Left lung (tissue), 10 donors: ENCODE data around the gene RBPJL. TPM values are rescaled to one million over a fixed set of nuclear protein-coding genes. Genes with fewer than 3 reads are reported as not detected.

Experiments used
- ATAC-seq: fragments of 200-7000 bp; cut with Tn5 transposase; one replicate; pipeline ENCODE4 v1.9.1; 2020; ENCODE audit warnings: moderate library complexity
- DNase-seq, 4 donors: peaks; one replicate each; pipeline ENCODE4 v3.0.0-alpha.2; 2013 to 2020
- H3K27ac ChIP-seq, 2 donors: fragments of 200-600 bp; sonication (generic) in 1 of 2; one replicate each; pipeline versions ENCODE4 v1.5.0 to v1.8.0; 2020 to 2021
- H3K27me3 ChIP-seq, 2 donors: fragments of 200-600 bp; sonication (generic) in 1 of 2; one replicate each; pipeline versions ENCODE4 v1.5.0 to v1.8.0; 2020 to 2021
- H3K36me3 ChIP-seq, 2 donors: fragments of 200-600 bp; sonication (generic) in 1 of 2; one replicate each; pipeline versions ENCODE4 v1.5.0 to v1.8.0; 2020 to 2021
- H3K4me1 ChIP-seq, 2 donors: fragments of 200-600 bp; one replicate each; pipeline ENCODE4 v1.8.0; 2021
- H3K4me3 ChIP-seq, 2 donors: fragments of 200-600 bp; sonication (generic) in 1 of 2; one replicate each; pipeline versions ENCODE4 v1.5.0 to v1.8.0; 2020 to 2021; ENCODE audit warnings: mild to moderate bottlenecking in 1 of 2
- H3K9me3 ChIP-seq, 2 donors: fragments of 200-600 bp; sonication (generic) in 1 of 2; one replicate each; pipeline versions ENCODE4 v1.5.0 to v1.8.0; 2020 to 2021
- intact Hi-C, 2 donors: fragments of 100-400 bp; cut with DNase I; formaldehyde crosslinking; loops; one replicate each; pipeline versions ENCODE4 v1.11.2 to v1.14.2; 2022
- polyA plus RNA-seq, 6 donors: library from polyadenylated mRNA; unstranded; fragments of 120-200 nt; gene quantifications; one replicate each; pipeline ENCODE4 v1.2.1, GENCODE V29; 2013; ENCODE audit not compliant: insufficient read length in 6 of 6
- total RNA-seq, 2 donors: library from RNA; stranded (reverse); fragmentation: NEBNext Ultra II Directional; extraction: Animal tissue kit (Norgen Biotek cat#: 25700); gene quantifications; one replicate each; pipeline ENCODE4 v1.2.1, GENCODE V29; 2021
- TF ChIP-seq, protein P1 (sequence below), 2 donors: fragments of 200-600 bp; sonication (generic) in 1 of 2; IDR thresholded peaks; one replicate each; pipeline versions ENCODE4 v1.5.0 to v1.8.0; 2021; ENCODE audit warnings: antibody characterized with exemption in 2 of 2
- donor health status: DM: no; HTN: yes; CAD: no.
- donor health status: DM: no; HTN: no; CAD: no.

The RBPJL gene
- total and polyA plus RNA-seq, 8 donors = not detected

GRCh38 chr20:45336530-45337366 is 30.1 kb downstream of the RBPJL start:
- Histone ChIP-seq H3K4me1 (peaks cover 29 to 43% of the 10 kb centered on the region in 2 donors), H3K27me3 (no peaks in the 10 kb centered on the region), H3K27ac (peak overlapping the region; percentile 33 to 70), H3K4me3 (no peak overlapping the region), H3K9me3 (no peaks in the 10 kb centered on the region), H3K36me3 (peaks cover 0 to 60% of the 10 kb centered on the region in 2 donors)
- DNase-seq = no peak
- TF ChIP-seq, protein P1, sequence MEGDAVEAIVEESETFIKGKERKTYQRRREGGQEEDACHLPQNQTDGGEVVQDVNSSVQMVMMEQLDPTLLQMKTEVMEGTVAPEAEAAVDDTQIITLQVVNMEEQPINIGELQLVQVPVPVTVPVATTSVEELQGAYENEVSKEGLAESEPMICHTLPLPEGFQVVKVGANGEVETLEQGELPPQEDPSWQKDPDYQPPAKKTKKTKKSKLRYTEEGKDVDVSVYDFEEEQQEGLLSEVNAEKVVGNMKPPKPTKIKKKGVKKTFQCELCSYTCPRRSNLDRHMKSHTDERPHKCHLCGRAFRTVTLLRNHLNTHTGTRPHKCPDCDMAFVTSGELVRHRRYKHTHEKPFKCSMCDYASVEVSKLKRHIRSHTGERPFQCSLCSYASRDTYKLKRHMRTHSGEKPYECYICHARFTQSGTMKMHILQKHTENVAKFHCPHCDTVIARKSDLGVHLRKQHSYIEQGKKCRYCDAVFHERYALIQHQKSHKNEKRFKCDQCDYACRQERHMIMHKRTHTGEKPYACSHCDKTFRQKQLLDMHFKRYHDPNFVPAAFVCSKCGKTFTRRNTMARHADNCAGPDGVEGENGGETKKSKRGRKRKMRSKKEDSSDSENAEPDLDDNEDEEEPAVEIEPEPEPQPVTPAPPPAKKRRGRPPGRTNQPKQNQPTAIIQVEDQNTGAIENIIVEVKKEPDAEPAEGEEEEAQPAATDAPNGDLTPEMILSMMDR (IDR thresholded peaks at IDR 0.05) = no peak
- intact Hi-C loops = no loop called here
- ATAC-seq = peak; percentile 49

- H3K4me3 ChIP-seq = no peak overlapping the region
- peak in 2 of 4 donors; percentile 74 to 76 for DNase-seq
Measured at GRCh38 chr20:45337367-45338120, 30.9 kb downstream of the RBPJL start.

DNA sequence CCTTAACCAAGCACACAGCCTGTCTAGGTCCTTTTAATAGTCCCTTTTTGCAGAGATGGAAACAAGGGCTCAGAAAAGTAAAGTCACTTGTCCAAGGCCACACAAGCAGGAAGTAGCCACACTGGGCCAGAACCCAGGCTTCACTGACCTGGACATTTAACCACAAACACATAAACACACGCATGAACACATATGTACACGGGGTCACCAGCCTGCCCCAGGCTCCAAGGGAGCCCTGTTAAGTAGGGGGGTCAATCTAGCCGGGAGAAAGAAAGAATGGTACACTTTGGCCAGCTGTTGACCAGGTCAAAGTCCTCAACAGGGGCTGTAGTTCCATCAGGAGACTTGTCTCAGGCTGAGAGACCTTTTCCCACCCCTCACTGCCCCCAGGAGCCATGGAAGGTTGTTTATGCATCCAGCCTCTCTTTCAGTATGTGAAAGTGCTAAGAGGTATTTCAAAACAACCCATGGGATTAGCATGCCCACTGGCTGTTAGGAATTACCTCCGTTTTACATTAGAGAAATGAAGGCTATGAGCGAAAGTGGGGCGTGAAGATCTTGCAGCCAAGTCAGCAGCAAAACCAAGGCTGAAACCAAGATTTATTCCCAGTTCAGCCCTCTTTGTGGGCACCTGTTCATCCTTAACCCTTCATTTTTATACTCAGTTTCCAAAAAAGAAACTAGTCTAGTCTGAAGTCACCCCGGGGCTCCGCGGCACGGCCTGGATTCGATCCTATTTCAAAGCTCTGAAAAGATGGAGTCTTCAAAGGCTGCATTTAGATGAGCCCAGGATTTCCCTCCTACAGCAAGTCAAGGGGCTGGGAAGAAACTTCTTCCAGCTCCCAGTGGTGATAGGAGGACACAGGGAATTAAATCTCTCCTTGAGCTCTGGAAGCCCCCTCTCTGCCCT is 31.7 kb downstream of the RBPJL start:
- intact Hi-C loops = no loop called here
- no peak for ATAC-seq
- H3K9me3 ChIP-seq = no peaks in the 10 kb centered on the region
- no peaks in the 10 kb centered on the region for H3K27me3 ChIP-seq
- TF ChIP-seq, protein P1 (IDR thresholded peaks at IDR 0.05) = no peak
- peak overlapping the region; percentile 33 to 70 for H3K27ac ChIP-seq
- no peak for DNase-seq
- H3K4me1 ChIP-seq = peaks cover 41 to 58% of the 10 kb centered on the region in 2 donors
- H3K4me3 ChIP-seq = no peak overlapping the region
- H3K36me3 ChIP-seq = peaks cover 0 to 44% of the 10 kb centered on the region in 2 donors

More at GRCh38 chr20:45337367-45338120, 30.9 kb downstream of the RBPJL start:
- H3K27ac ChIP-seq = peak overlapping the region; percentile 33 to 70
- TF ChIP-seq, protein P1 (IDR thresholded peaks at IDR 0.05) = no peak
- intact Hi-C loops = no loop called here
- no peaks in the 10 kb centered on the region for H3K27me3 ChIP-seq
- ATAC-seq = peak; percentile 46
- H3K36me3 ChIP-seq = peaks cover 0 to 52% of the 10 kb centered on the region in 2 donors
- no peaks in the 10 kb centered on the region for H3K9me3 ChIP-seq
- H3K4me1 ChIP-seq = peaks cover 34 to 49% of the 10 kb centered on the region in 2 donors

GRCh38 chr20:45339084-45339483 is 32.4 kb downstream of the RBPJL start:
- DNase-seq (no peak), ATAC-seq (no peak)
- TF ChIP-seq, protein P1 (IDR thresholded peaks at IDR 0.05) = no peak
- Histone ChIP-seq H3K4me3 (no peak overlapping the region), H3K9me3 (no peaks in the 10 kb centered on the region), H3K4me1 (peaks cover 46 to 65% of the 10 kb centered on the region in 2 donors), H3K27me3 (no peaks in the 10 kb centered on the region), H3K27ac (peak overlapping the region in 1 of 2 donors; percentile 70), H3K36me3 (peaks cover 0 to 37% of the 10 kb centered on the region in 2 donors)
- intact Hi-C loops = no loop called here
